NT2/D1 (cell line): ENCODE measurements around the gene ERBB4.

Experiments used
- SUZ12 ChIP-seq: IDR thresholded peaks from 2 replicates; pipeline ENCODE4 v1.6.1; 2011; ENCODE audit not compliant: insufficient read length, insufficient read depth; ENCODE audit errors: extremely low read depth
- YY1 ChIP-seq: IDR thresholded peaks from 2 replicates; pipeline ENCODE4 v1.6.1; 2011; ENCODE audit not compliant: insufficient read length, insufficient read depth
- ZNF274 ChIP-seq: IDR thresholded peaks from 2 replicates; pipeline ENCODE4 v1.6.1; 2011; ENCODE audit warnings: mild to moderate bottlenecking, low read depth, low read length

DNA sequence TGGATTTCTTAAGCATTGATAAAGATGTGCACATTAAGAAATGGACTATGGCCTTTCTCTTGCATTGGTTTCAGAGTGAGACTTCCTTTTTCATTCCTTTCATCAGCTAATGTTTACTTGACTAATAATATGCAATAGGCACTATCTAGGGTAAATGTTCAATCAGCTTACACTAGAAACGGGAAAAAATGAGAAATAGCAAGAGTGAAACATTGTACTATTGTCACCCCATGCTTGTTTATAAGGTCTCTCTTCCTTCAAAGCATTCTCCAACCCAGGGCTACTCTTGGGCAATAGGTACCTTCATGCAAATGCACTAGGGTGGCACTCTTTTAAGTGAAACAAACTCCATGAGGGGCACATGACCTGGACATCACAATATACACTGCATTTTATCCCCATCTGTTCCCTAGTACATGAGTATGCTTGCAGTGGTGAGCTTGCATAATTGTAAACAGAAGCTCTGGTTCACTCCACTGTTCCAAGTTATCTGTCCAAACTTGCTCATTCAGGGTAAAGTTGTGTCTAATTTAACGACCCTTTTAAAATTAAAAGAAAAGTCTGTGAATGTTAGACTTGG is 402.3 kb downstream of the ERBB4 start:
- TF ChIP-seq SUZ12 (no peak), YY1 (no peak), ZNF274 (no peak)
